GM12891 (cell line): ENCODE results near the gene KANSL1.

Experiments used
- POLR2AphosphoS5 ChIP-seq: IDR thresholded peaks from 2 replicates; pipeline ENCODE4 v1.6.1; 2011; ENCODE audit warnings: low read depth, low read length, control low read depth
- TAF1 ChIP-seq: IDR thresholded peaks from 2 replicates; pipeline ENCODE4 v1.6.1; 2011; ENCODE audit warnings: low read depth, low read length, control low read depth

DNA sequence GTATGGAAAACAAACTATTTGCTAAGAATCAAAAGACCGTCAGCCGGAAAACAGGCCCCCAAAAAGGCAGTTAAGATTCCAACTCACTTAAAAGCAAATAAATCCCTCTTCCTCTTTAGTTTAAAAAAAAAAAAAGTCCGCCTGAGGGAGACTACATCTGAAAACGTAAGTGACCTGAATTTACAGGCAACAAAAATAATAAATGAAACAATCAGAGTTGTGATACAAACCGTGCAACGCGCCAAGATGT, 1.1 kb downstream of the KANSL1 start:
- no peak for TF ChIP-seq TAF1
- no peak for TF ChIP-seq POLR2AphosphoS5
